Fibroblast of lung (primary cell): ENCODE results near the gene FHL5. TPM values are rescaled to one million over a fixed set of nuclear protein-coding genes. Genes with fewer than 3 reads are reported as not detected.
A peak's percentile ranks its signal among the peaks of the same experiment; 100 is the strongest.

ENCODE experiments used
- DNase-seq, 2 donors: peaks; one replicate each; pipeline versions ENCODE4 v3.0.0 to v3.0.0-alpha.2; 2010; ENCODE audit warnings: low read depth in 2 of 2
- H2AFZ ChIP-seq: 2 replicates; pipeline ENCODE4 v1.5.1; 2012; ENCODE audit warnings: low read length, control low read depth, inconsistent platforms
- H3K27ac ChIP-seq: 2 replicates; pipeline ENCODE4 v1.5.1; 2011; ENCODE audit warnings: low read length, control low read depth; ENCODE audit not compliant: insufficient read depth
- H3K27me3 ChIP-seq: 2 replicates; pipeline ENCODE4 v1.5.1; 2011; ENCODE audit warnings: mild to moderate bottlenecking, low read length; ENCODE audit not compliant: control insufficient read depth, insufficient read depth
- H3K36me3 ChIP-seq: 2 replicates; pipeline ENCODE4 v1.5.1; 2011; ENCODE audit warnings: low read length; ENCODE audit not compliant: control insufficient read depth, insufficient read depth
- H3K4me1 ChIP-seq: 2 replicates; pipeline ENCODE4 v1.5.1; 2011; ENCODE audit warnings: low read length; ENCODE audit not compliant: control insufficient read depth, insufficient read depth; ENCODE audit errors: extremely low read depth
- H3K4me2 ChIP-seq: 2 replicates; pipeline ENCODE4 v1.5.1; 2011; ENCODE audit warnings: low read length, control low read depth; ENCODE audit not compliant: insufficient read depth; ENCODE audit errors: extremely low read depth
- H3K4me3 ChIP-seq, 4 experiments: fragments of 200-600 bp in 1 of 4; sonication (generic) in 1 of 4; replicated peaks in 1 of 4; 2 replicates each; pipeline ENCODE4 v1.5.1; 2011 to 2016; ENCODE audit warnings: low read length in 4 of 4, low read depth in 3 of 4, mild to moderate bottlenecking in 3 of 4, control low read depth in 2 of 4, inconsistent platforms in 1 of 4, mixed read lengths in 1 of 4; ENCODE audit not compliant: insufficient read depth in 1 of 4; ENCODE audit errors: control extremely low read depth in 1 of 4
- H3K79me2 ChIP-seq: 2 replicates; pipeline ENCODE4 v1.5.1; 2012; ENCODE audit warnings: mild to moderate bottlenecking, low read length, inconsistent platforms; ENCODE audit not compliant: control insufficient read depth, insufficient read depth
- H3K9ac ChIP-seq: 2 replicates; pipeline ENCODE4 v1.5.1; 2011; ENCODE audit warnings: mild to moderate bottlenecking, low read length, control low read depth; ENCODE audit not compliant: insufficient read depth
- H3K9me3 ChIP-seq: 2 replicates; pipeline ENCODE4 v1.5.1; 2012; ENCODE audit warnings: low read depth, low read length; ENCODE audit not compliant: control insufficient read depth, insufficient read depth
- H4K20me1 ChIP-seq: 2 replicates; pipeline ENCODE4 v1.5.1; 2011; ENCODE audit warnings: low read length; ENCODE audit not compliant: control insufficient read depth, insufficient read depth; ENCODE audit errors: extremely low read depth
- EZH2 ChIP-seq: IDR thresholded peaks from 2 replicates; pipeline ENCODE4 v1.5.1; 2012; ENCODE audit warnings: low read length, control low read depth, mild to moderate bottlenecking; ENCODE audit errors: missing control alignments
- polyA plus RNA-seq, 2 donors: library from polyadenylated mRNA; depleted of rRNA in 1 of 2; stranded (reverse) in 1 of 2; unstranded in 1 of 2; fragments of >200 nt; gene quantifications; 2 replicates each; pipeline ENCODE4 v1.2.1, GENCODE V29; 2011 to 2012; ENCODE audit warnings: missing spikeins in 1 of 2
- total RNA-seq: library from RNA; depleted of rRNA; stranded (reverse); fragments of >200 nt; gene quantifications from 2 replicates; pipeline ENCODE4 v1.2.1, GENCODE V29; 2014
- TF ChIP-seq, protein P1 (sequence below), 2 donors: IDR thresholded peaks in 1 of 2; conservative IDR thresholded peaks in 1 of 2; 1 replicate in 1 of 2; 2 replicates in 1 of 2; pipeline ENCODE4 v1.5.1; 2011 to 2012; ENCODE audit warnings: low read length in 2 of 2, control low read depth in 1 of 2, inconsistent platforms in 1 of 2, low read depth in 1 of 2, mild to moderate bottlenecking in 1 of 2

FHL5 gene
- total and polyA plus RNA-seq, 2 donors (not counting 1 experiment from before 2014, with no cell fraction given) = 0.03 TPM; not detected in 1

DNA sequence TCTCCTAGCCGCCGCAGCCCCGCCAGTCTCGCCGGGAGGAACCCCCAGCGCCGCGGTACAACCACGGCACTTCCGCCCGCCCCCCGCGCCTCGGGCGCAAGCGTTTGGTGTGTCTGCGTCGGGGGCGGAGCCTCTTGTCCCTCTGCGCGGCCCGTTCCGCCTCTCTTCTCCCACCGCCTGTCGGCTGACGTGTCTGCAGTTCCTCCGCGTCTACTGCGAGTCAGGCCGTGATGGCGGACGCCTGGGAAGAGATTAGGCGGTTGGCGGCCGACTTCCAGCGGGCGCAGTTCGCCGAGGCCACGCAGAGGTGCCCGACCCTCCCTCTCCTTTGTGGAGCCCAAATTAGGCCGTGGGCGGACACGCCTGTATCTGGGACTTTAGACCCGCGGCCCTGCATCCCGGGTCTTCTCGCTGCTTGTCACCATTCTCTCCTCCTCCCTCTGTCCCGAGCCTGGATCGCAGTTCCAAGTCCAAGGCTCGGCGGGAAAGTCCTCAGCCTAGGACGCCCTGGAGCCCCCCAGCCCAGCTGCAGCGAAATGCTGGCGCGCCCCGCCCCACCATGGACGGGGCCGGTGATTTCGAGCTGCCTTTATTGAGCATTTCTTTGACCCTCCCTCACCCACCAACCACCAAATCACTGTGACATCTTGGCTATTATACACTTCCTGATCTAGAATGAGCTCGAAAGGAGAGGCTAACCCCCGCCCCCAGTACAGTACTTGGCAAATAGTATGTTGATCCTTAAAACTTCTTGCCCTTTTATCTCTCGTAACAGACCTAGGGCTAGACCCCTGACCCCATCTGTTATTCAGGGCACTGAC is 41.1 kb upstream of the FHL5 start, which contains the start of gene UFL1:
Gene UFL1, plus strand, starts transcription at position 163 of the 821 bp plus-strand sequence. Its CDS starts 68 bp downstream, at position 231.
- no peaks in the 10 kb centered on the region for H4K20me1 ChIP-seq
- peaks cover 2% of the 10 kb centered on the region for H3K4me1 ChIP-seq
- H3K9me3 ChIP-seq = no peaks in the 10 kb centered on the region
- peak within 1 kb of the TSS; percentile 78 to 93 (median 86) for H3K4me3 ChIP-seq
- TF ChIP-seq EZH2 = no peak
- TF ChIP-seq, protein P1, sequence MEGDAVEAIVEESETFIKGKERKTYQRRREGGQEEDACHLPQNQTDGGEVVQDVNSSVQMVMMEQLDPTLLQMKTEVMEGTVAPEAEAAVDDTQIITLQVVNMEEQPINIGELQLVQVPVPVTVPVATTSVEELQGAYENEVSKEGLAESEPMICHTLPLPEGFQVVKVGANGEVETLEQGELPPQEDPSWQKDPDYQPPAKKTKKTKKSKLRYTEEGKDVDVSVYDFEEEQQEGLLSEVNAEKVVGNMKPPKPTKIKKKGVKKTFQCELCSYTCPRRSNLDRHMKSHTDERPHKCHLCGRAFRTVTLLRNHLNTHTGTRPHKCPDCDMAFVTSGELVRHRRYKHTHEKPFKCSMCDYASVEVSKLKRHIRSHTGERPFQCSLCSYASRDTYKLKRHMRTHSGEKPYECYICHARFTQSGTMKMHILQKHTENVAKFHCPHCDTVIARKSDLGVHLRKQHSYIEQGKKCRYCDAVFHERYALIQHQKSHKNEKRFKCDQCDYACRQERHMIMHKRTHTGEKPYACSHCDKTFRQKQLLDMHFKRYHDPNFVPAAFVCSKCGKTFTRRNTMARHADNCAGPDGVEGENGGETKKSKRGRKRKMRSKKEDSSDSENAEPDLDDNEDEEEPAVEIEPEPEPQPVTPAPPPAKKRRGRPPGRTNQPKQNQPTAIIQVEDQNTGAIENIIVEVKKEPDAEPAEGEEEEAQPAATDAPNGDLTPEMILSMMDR (conservative IDR thresholded peaks at IDR 0.05 in 1 of 2, IDR thresholded peaks at IDR 0.05 in 1 of 2; ENCODE audit: low read depth in 1 of 2, low read length in 2 of 2) = no peak
- peak within 1 kb of the TSS; percentile 95 for H3K4me2 ChIP-seq
- peak within 1 kb of the TSS; percentile 97 for H3K9ac ChIP-seq
- H3K27me3 ChIP-seq = no peaks in the 10 kb centered on the region
- peaks cover 1% of the 10 kb centered on the region for H3K36me3 ChIP-seq
- peak within 1 kb of the TSS; percentile 89 for H2AFZ ChIP-seq
- peak within 1 kb of the TSS; percentile 94 for H3K27ac ChIP-seq
- H3K79me2 ChIP-seq = peaks cover 16% of the 10 kb centered on the region
- DNase-seq = peak; percentile 90 to 94

DNA sequence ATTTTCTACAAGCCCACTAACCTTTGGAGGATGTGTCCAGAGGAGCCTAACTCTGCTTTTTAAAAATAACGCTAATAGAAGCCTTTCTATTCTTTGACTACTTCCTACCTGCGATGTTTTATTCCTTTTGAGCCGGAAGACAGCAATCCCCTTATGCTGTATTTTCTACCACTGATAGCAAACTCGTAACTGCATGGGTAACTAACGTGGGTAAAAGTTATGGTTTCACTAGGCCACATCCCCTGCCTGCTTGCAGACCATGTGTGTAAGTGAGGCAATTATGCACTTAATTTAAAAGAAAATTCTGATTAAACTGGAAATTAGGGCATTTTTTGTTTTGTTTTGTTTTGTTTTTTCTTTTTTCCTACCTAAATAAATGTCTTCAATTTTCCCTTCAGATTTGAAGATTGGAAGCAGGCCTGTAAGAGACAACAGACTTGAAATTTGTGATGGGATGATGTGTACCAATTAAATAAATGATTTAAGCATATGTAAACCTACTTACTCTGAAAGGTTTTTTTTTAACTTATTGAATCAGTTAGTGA is 40.4 kb upstream of the FHL5 start:
- no peaks in the 10 kb centered on the region for H3K27me3 ChIP-seq
- H3K79me2 ChIP-seq = peaks cover 16% of the 10 kb centered on the region
- H3K27ac ChIP-seq = peak overlapping the region; percentile 94
- H3K4me2 ChIP-seq = peak overlapping the region; percentile 95
- H3K4me3 ChIP-seq = peak overlapping the region; percentile 78 to 93 (median 86)
- H2AFZ ChIP-seq = peak overlapping the region; percentile 89
- no peaks in the 10 kb centered on the region for H3K9me3 ChIP-seq
- TF ChIP-seq, protein P1 (conservative IDR thresholded peaks at IDR 0.05 in 1 of 2, IDR thresholded peaks at IDR 0.05 in 1 of 2; ENCODE audit: low read depth in 1 of 2, low read length in 2 of 2) = no peak
- H3K9ac ChIP-seq = peak overlapping the region; percentile 97
- peaks cover 2% of the 10 kb centered on the region for H3K4me1 ChIP-seq
- peaks cover 1% of the 10 kb centered on the region for H3K36me3 ChIP-seq
- peak; percentile 32 to 37 for DNase-seq
- H4K20me1 ChIP-seq = no peaks in the 10 kb centered on the region

- peaks cover 2% of the 10 kb centered on the region for H3K79me2 ChIP-seq
- H3K36me3 ChIP-seq = peaks cover 7% of the 10 kb centered on the region
- H3K27ac ChIP-seq = no peak overlapping the region
- H2AFZ ChIP-seq = no peak overlapping the region
- no peak for TF ChIP-seq EZH2
- TF ChIP-seq, protein P1 (conservative IDR thresholded peaks at IDR 0.05 in 1 of 2, IDR thresholded peaks at IDR 0.05 in 1 of 2; ENCODE audit: low read depth in 1 of 2, low read length in 2 of 2) = no peak
- no peaks in the 10 kb centered on the region for H4K20me1 ChIP-seq
- H3K27me3 ChIP-seq = no peaks in the 10 kb centered on the region
- no peak for DNase-seq
- no peak overlapping the region for H3K9ac ChIP-seq
- no peaks in the 10 kb centered on the region for H3K9me3 ChIP-seq
- H3K4me3 ChIP-seq = no peak overlapping the region
- no peak overlapping the region for H3K4me2 ChIP-seq
- peaks cover under 1% of the 10 kb centered on the region for H3K4me1 ChIP-seq
These were observed 34.7 kb upstream of the FHL5 start for GRCh38 chr6:96528193-96528592.
